K562 (cell line): ENCODE results near the gene SEMA3A.

ENCODE experiments used
- ARID2 ChIP-seq: fragments of 450-650 bp; IDR thresholded peaks from 2 replicates; pipeline ENCODE4 v1.6.1; 2017; ENCODE audit warnings: antibody characterized with exemption, mild to moderate bottlenecking
- ARID4B ChIP-seq: sonication (generic); formaldehyde crosslinking; IDR thresholded peaks from 2 replicates; pipeline ENCODE4 v1.8.0; 2022; ENCODE audit warnings: mild to moderate bottlenecking, missing genetic modification reagents
- BRF2 ChIP-seq: IDR thresholded peaks from 3 replicates; pipeline ENCODE4 v1.6.1; 2011; ENCODE audit warnings: borderline replicate concordance, mild to moderate bottlenecking; ENCODE audit not compliant: insufficient read length, insufficient read depth
- CTCF ChIP-seq, 3 experiments: IDR thresholded peaks in 2 of 3; conservative IDR thresholded peaks in 1 of 3; 2 replicates each; pipeline ENCODE4 v1.5.1; 2011 to 2012; ENCODE audit warnings: low read length in 3 of 3, mild to moderate bottlenecking in 3 of 3, control low read depth in 2 of 3, improper control_type of control experiment in 1 of 3, inconsistent platforms in 1 of 3, low read depth in 1 of 3, mixed read lengths in 1 of 3, moderate library complexity in 1 of 3; ENCODE audit not compliant: insufficient read depth in 2 of 3
- CUX1 ChIP-seq: fragments of 200-800 bp; sonication (Bioruptor generic); IDR thresholded peaks from 2 replicates; pipeline ENCODE4 v1.6.1; 2016; ENCODE audit warnings: missing genetic modification characterization, missing compliant biosample characterization
- EZH2 ChIP-seq: IDR thresholded peaks from 2 replicates; pipeline ENCODE4 v1.6.1; 2012; ENCODE audit warnings: low read depth, mild to moderate bottlenecking, inconsistent platforms, low read length, borderline replicate concordance
- IRF2 ChIP-seq: sonication (generic); formaldehyde crosslinking; IDR thresholded peaks from 2 replicates; pipeline ENCODE4 v1.8.1; 2022; ENCODE audit warnings: mild to moderate bottlenecking, missing genetic modification reagents
- JUN ChIP-seq, 2 experiments: sonication (generic) in 1 of 2; formaldehyde crosslinking in 1 of 2; IDR thresholded peaks; 2 replicates each; pipeline versions ENCODE4 v1.6.1 to v1.8.0; 2012 to 2022; ENCODE audit warnings: borderline replicate concordance in 2 of 2, mild to moderate bottlenecking in 2 of 2, improper control_type of control experiment in 1 of 2, low read depth in 1 of 2, low read length in 1 of 2, missing genetic modification reagents in 1 of 2
- MYC ChIP-seq, 2 experiments: fragments of 250-450 bp in 1 of 2; sonication (Bioruptor Pico) in 1 of 2; IDR thresholded peaks; 2 replicates each; pipeline versions ENCODE4 v1.5.1 to v1.6.1; 2012 to 2021; ENCODE audit warnings: low read depth in 2 of 2, borderline replicate concordance in 1 of 2, improper control_type of control experiment in 1 of 2, low read length in 1 of 2, mild to moderate bottlenecking in 1 of 2, moderate library complexity in 1 of 2
- PREB ChIP-seq: sonication (generic); formaldehyde crosslinking; IDR thresholded peaks from 2 replicates; pipeline ENCODE4 v1.8.1; 2023; ENCODE audit warnings: mild to moderate bottlenecking, missing genetic modification reagents
- SIN3A ChIP-seq, 2 experiments: fragments of 150-350 bp in 1 of 2; IDR thresholded peaks; 2 replicates each; pipeline ENCODE4 v1.6.1; 2011 to 2016; ENCODE audit warnings: borderline replicate concordance in 2 of 2, low read depth in 2 of 2, low read length in 2 of 2, mild to moderate bottlenecking in 2 of 2, moderate library complexity in 2 of 2; ENCODE audit not compliant: control insufficient read depth in 1 of 2
- ZBTB34 ChIP-seq: fragments of 250-450 bp; sonication (Bioruptor Pico); IDR thresholded peaks from 2 replicates; pipeline ENCODE4 v1.8.0; 2021; ENCODE audit warnings: mild to moderate bottlenecking, moderate library complexity
- ZNF583 ChIP-seq: fragments of 250-450 bp; sonication (Bioruptor Pico); IDR thresholded peaks from 2 replicates; pipeline ENCODE4 v1.4.0; 2020

- TF ChIP-seq IRF2 (CRISPR knock-in tag) (no peak), ZNF583 (CRISPR knock-in tag) (no peak), PREB (CRISPR knock-in tag) (no peak), CTCF (IDR thresholded peaks at IDR 0.05 in 2 of 3, conservative IDR thresholded peaks at IDR 0.05 in 1 of 3; ENCODE audit: insufficient read depth in 2 of 3, low read depth in 1 of 3, low read length in 3 of 3) (no peak), EZH2 (no peak), ARID2 (no peak), CUX1 (CRISPR knock-in tag) (no peak), ARID4B (CRISPR knock-in tag) (no peak), ZBTB34 (no peak), MYC (IDR thresholded peaks at IDR 0.05; ENCODE audit: low read depth, low read length) (no peak), MYC (CRISPR knock-in tag; IDR thresholded peaks at IDR 0.05; ENCODE audit: borderline replicate concordance, low read depth) (no peak), SIN3A (IDR thresholded peaks at IDR 0.05; ENCODE audit: borderline replicate concordance in 2 of 2, control insufficient read depth in 1 of 2, low read depth in 2 of 2, low read length in 2 of 2) (no peak), JUN (IDR thresholded peaks at IDR 0.05; ENCODE audit: borderline replicate concordance, low read depth, low read length) (no peak), JUN (CRISPR knock-in tag; IDR thresholded peaks at IDR 0.05; ENCODE audit: borderline replicate concordance) (no peak), BRF2 (no peak)
Observed at GRCh38 chr7:84110400-84110799, 84.2 kb downstream of the SEMA3A start.
